Head of caudate nucleus (tissue), 42 donors: ENCODE data around the gene SLC2A10.

ENCODE experiments used
- DNase-seq, 42 donors: peaks; one replicate each; pipeline versions ENCODE4 v3.0.0 to v3.0.0-alpha.2; 2020 to 2021; ENCODE audit warnings: mixed read lengths in 7 of 42
- intact Hi-C: fragments of 100-400 bp; cut with DNase I; formaldehyde crosslinking; loops from one replicate; pipeline ENCODE4 v1.15.0; 2022

Gene SLC2A10

DNA sequence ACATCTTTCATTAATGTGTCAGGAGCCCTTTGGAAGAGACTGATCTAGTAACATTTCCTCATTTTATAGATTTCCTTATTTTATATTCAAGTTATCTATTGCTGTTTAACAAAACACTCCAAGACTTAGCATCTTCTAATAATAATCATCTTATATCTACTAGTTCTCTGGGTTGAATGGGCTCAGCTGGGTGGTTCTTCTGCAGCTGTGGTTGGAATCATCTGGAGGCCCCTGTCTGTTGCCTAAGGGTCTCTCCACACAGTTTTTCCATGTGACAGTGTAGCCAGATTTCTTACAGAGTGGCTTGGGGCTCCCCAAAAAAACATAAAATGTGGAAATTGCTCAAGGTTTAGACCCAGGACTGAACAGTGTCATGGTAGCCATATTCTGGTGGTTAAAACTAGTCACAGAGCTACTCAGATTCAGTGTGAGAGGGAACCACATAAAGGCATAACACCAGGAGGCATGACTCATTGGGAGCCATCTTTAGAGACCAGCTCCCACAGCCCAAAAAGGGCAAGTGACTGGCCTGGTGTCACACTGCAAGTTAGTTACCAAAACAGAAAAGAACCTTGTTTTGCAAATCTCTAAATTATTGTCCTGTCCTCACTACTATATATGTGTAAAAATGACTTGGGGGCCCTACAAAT is 11.5 kb downstream of the SLC2A10 start:
- intact Hi-C loops, result no loop called here
- DNase-seq, result no peak

DNA sequence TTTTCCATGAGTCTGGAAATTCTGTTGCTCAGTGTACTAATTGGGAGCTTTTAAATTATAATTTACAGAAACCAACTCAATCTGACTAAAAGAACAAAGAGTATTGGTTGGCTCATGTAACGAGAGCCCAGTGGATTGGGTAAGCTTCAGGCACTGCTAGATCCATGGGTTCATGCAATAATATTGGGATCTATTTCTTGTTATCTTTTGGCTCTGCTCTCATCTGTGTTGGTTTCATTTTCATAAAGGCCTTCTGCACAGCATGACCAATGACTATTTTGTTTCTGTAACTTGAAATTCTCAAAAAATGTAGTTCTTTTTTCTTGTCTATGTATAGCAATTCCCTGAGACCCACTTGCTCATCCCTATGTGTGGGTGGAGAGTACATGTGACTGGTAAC is 12.0 kb downstream of the SLC2A10 start:
- intact Hi-C loops, result no loop called here

DNA sequence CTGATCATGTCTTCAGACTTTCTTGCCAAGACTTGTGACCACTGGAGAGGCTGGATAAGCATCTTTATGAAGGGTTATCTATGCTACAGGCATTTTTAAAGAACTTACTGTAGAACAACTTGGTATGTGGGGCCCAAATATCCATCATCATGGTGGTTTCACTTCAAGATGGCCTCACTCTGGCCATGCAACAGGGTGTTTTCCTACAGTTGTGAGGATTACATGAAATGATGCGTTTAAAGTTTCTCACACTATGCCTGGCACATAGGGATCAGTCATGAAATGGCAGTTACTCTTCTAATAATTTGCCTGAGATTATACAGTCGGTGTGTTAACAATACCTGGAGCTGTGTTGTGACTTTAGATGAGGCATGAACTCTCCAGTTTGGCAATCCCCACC is 13.0 kb downstream of the SLC2A10 start:
- intact Hi-C loops, result no loop called here
- no peak for DNase-seq

More for the DNA sequence above, 12.0 kb downstream of the SLC2A10 start:
- DNase-seq, result no peak

DNA sequence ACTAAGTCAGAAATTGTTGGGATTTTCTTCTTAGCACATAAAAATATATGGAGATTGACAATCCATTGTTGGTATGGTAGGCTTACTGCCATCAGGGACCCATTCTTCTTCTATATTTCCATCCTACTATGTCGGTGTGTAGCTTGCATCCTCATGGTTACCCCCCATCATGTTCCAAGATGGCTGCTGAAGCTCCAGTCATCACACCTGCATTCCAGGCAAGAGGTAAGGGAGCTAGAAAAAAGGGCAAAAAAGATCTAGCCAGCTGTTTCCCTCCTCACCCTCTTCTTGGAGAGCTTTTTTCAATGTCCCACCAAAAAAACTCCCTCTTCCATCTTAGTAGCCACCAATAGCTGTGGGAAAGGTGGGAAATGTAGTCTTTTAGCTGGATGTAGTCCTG is 13.6 kb downstream of the SLC2A10 start:
- no peak for DNase-seq
- intact Hi-C loops, result no loop called here

DNA sequence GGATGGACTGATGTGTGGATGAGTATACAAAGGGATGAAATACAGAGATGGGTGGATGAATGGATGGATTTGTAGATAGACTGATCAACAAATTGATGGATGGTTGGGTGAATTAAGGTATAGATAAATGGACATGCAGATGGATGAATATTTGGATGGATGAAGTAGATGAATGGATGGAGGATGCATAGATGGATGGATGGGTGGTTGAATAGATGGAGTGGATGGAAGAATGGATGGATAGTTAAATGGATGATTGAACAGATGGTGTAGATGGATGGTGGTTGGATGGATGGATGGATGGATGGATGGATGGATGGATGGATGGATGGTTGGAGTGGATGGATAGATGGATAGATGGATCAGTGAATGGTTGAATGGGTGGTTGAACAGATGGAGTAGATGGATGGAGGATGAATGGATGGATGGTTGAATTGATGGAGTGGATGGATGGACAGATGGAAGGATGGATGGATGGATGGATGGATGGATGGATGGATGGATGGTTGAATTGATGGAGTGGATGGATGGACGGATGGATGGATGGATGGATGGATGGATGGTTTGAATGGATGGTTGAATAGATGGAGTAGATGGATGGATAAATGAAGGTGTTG is 15.0 kb downstream of the SLC2A10 start:
- intact Hi-C loops, result no loop called here

DNA sequence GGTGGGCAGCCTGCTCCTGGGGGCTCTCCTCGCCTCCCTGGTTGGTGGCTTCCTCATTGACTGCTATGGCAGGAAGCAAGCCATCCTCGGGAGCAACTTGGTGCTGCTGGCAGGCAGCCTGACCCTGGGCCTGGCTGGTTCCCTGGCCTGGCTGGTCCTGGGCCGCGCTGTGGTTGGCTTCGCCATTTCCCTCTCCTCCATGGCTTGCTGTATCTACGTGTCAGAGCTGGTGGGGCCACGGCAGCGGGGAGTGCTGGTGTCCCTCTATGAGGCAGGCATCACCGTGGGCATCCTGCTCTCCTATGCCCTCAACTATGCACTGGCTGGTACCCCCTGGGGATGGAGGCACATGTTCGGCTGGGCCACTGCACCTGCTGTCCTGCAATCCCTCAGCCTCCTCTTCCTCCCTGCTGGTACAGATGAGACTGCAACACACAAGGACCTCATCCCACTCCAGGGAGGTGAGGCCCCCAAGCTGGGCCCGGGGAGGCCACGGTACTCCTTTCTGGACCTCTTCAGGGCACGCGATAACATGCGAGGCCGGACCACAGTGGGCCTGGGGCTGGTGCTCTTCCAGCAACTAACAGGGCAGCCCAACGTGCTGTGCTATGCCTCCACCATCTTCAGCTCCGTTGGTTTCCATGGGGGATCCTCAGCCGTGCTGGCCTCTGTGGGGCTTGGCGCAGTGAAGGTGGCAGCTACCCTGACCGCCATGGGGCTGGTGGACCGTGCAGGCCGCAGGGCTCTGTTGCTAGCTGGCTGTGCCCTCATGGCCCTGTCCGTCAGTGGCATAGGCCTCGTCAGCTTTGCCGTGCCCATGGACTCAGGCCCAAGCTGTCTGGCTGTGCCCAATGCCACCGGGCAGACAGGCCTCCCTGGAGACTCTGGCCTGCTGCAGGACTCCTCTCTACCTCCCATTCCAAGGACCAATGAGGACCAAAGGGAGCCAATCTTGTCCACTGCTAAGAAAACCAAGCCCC is 16.0 kb downstream of the SLC2A10 start:
- DNase-seq, result no peak
- intact Hi-C loops, result no loop called here

More for the DNA sequence above, 15.0 kb downstream of the SLC2A10 start:
- no peak for DNase-seq

DNA sequence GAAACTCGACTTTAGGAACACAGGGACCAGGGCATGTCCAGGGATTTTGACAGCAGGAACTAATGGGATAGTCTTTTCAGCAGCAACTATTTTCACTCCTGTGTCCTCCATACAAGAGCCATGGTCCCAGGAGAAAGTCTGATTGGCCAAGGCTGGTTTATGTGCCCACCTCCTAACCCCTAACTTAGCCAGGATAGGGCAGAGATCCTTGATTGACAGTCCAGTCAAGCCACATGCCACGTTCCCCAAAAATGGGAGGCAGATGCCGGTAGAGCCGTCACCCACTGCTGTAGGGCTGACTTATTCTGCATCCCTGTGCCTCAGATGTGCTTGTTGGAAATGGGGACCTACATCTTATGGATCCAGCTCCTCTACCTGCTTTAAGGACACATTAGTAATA is 22.3 kb downstream of the SLC2A10 start:
- no peak for DNase-seq
- intact Hi-C loops, result no loop called here

DNA sequence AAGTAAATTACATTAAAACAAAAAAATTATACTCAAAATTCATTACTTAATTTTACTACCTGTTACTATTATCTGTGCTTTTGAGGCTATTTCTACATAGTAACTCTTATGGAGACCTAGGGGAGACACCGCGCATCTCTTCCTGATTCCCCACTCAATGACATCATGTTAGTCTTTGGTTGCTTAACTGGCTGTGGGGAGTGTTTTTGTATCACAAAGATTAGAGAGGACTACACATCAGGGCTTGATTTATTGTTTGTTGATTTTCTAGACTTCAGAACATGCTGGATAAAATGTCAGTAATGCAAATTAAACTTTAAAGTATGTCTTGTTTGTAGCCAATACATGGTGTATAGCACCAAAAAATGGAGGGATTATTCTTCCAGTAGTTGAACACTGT is 26.0 kb downstream of the SLC2A10 start:
- DNase-seq, result no peak
- intact Hi-C loops, result no loop called here

DNA sequence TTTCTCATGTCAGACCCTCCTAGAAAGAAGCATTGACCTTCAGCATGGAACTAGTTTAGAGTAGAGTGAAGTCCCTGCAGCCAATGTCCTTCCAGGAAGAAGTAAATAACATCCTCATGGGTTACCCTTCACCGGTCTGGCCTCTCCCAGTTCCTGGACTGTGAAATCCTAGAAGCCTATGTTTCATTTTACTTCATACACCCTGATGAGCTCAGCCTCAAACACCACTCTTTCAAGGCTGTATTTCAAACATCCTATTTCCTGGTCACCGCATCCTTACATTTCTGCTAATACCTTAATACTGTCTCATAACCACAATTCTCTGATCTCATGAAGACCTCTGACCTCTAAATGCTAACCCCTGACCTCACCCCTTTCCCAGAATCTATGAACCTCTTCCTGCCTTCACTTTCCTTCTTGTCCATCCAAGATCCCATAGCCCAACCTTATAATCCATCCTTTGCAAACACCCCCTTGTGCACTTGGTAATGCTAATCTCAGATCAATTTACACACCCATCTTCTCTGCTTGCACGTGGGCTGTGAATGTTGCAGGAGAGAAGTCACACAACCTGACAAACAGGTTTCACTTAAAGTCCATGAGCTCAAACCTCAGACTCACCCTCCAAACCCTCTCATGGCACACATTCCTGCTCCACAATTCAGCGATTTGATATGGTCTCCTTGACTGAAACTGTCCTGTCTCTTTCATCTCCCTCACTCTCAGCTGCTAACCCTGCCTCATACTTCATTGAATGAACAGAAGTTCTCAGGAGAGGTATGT is 30.2 kb downstream of the SLC2A10 start:
- no peak for DNase-seq
- intact Hi-C loops, result no loop called here

DNA sequence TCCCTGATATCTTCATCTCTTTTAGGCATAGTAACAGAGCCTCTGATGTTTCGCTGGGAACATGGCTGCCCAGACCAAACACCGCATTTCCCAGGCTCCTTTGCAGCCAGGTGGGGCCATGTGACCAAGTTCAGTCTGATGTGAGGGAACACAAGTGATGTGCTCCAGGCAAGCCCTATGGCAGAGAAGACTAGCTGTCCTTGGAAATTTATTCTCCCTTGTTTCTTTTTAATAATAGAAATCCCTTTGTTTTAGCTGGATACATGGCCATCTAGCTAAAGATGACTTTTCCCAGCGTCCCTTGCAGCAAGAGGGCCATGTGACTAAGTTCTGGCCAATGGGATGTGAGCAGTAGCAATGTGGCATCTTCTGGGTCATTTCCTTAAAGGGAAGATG is 30.8 kb downstream of the SLC2A10 start:
- DNase-seq, result no peak
- intact Hi-C loops, result no loop called here

DNA sequence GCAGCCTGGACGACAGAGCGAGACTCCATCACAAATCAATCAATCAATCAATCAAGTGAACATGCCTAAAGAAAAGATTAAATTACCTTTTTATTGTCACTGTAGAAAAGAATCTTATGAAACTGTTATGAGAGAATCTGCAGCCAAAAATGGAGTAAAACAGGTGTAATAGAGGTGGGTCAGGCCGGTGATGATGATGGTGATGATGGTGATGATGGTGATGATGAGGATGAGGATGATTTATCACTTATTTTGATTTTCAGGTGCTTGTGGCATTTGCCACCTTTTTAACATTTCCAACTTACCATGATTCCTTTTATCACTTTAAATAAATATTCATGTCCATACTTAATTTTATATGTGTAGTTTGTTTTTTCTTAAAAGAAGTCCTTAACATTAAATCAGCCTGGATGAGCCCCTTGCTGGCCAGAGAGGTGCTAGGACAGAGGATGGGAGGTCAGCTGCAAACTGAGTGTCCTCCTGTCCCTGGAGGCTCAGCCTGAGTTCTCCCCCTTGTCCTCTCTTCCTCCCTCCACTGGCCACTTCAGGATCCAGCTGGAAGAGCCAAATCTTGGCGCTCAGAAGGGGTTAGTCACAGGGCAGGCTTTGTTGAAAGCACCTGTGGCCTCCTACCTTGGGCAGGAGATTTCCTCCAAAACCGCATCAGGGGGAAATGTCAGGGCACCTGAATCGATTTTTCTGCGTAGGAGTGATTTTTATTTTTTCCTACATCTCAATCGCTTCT is 32.6 kb downstream of the SLC2A10 start:
- intact Hi-C loops, result no loop called here
- no peak for DNase-seq

DNA sequence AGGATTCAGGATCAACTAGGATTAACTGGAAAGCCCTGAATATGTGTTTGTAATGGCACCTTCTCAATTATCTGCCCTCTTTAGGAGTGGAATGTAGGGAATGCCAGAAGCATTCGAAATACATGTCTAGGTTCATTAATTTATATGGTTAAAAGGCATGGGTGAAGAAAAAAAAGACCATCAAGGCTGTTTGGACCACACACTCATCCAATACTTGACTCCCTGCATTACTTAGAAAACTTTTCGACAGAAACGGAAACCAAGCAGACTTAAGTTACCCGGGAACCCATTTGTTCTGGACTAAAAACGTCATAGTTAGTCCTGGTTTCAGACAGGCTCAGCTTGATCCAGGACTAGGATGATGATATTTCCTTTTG is 33.2 kb downstream of the SLC2A10 start:
- no peak for DNase-seq
- intact Hi-C loops, result no loop called here

DNA sequence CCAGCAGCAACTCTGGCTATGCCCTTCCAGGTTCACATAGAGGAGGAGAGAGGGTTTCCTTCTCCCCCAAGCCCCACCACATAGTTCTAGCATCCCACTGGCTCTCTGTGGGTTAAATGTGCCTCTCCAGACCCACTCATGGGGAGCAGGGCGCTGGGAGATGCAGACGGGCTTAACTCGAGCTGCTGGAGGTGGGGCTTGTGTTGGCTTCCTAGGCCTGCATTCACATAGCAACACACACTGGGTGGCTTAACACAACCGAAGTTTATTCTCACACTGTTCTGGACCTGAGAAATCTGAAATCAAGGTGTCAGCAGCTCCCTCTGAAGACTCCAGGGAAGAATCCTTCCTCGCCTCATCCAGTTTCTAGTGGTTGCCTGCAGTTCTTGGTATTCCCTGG is 33.6 kb downstream of the SLC2A10 start:
- intact Hi-C loops, result no loop called here

DNA sequence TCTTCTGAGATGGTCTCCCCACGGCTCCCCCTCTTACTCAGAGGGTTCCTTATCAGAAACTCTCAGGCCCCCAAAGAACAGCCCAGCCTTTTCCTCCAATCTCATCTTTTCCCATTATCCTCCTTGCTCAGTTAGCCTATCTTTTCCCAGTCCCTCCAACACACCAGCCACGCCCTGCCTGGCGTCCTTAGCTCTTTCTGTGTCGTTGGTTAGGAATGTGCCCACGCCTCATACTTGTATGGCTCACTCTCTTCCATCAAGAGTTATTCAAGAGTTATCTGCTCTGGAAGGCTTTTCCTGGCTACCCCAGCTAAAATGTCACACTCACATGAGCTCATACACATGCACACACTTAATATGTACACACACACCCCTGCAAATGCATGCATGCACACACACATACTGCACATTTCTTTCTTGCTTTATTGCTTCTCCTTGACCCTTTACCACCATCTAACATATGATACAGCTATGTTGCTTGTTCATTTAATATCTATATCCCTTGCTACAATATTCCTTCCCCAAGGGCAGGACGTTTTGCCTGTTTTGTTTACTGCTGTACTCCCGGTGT is 37.6 kb downstream of the SLC2A10 start:
- no peak for DNase-seq
- intact Hi-C loops, result no loop called here

More for the DNA sequence above, 33.6 kb downstream of the SLC2A10 start:
- no peak for DNase-seq

DNA sequence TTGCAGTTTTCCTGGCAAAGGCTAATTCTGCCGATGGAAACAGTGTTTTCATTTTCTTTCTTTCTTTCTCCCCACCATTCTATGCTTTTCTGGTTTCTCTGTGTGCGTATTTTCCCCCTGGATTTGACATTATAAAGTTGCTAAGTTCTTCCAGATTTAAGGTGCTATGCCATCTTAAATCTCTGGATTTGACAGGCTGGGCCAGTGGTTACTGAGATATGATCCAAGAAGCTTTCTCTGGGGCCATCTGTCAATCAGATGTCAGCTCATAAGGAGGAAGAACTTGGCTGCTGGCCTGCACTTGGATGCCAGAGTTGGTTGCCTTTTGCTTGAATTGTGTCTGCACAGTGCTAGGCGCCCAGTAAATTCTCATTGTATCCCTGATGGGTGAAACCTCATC is 39.7 kb downstream of the SLC2A10 start:
- intact Hi-C loops, result no loop called here
- DNase-seq, result no peak

DNA sequence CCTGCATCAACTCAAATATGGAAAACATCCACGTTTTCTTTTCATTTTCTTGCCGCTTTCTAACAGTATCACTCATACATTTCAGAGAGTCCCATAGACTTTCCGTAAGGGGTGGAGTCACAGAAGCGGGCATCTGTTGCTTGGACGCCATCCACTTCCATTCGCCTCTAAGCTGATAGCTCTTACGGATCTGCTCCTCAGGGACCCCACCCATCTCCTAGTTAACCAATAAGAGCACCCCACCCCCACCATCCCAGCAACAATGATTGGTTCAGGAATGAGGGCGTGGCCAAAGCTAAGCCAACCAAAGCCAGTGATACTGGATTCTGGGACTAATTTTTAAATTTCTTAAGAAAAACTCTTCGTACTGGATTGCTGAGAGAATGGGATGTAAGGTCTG is 42.4 kb downstream of the SLC2A10 start:
- no peak for DNase-seq
- intact Hi-C loops, result no loop called here

DNA sequence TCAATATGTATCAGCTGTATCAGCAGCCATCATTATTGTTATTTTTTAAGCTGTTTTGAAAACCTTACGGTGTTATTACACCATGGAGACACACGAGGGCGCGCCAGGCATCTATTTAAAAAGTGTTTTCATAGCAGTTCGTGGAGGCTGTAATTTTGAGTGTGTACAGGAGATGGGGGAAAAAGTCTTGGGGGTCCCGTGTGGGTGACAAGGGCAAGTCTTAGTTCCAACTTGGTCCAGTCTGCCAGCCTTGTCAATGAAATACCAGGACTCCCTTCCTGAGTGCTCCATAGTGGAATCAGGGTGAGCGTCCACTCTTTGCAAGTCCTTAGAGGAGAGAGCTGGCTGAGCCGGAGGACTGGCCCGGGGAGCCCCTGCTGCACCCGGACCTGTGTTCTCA is 43.3 kb downstream of the SLC2A10 start:
- peak; percentile 16 to 81 (median 58) for DNase-seq
- intact Hi-C loops, result no loop called here
